HUDEP-2 (cell line): ENCODE data around the gene ALDOA.

ENCODE experiments used
- DNase-seq, 76 experiments: peaks; one replicate each; lab custom pipeline; 2025; ENCODE audit not compliant: unreplicated experiment in 76 of 76; lab: John Stamatoyannopoulos, UW

Gene ALDOA

GRCh38 chr16:30067584-30067916 is 2.0 kb downstream of the ALDOA start:
- DNase-seq = no peak

- DNase-seq = no peak
Observed at GRCh38 chr16:30068333-30068732, 2.8 kb downstream of the ALDOA start.

- peak in 45 of 76 experiments; percentile 5 to 64 (median 32) for DNase-seq
Observed at GRCh38 chr16:30068750-30069610, 3.4 kb downstream of the ALDOA start.

GRCh38 chr16:30069611-30070462 is 4.3 kb downstream of the ALDOA start:
- peak in 36 of 76 experiments; percentile 10 to 86 (median 41) for DNase-seq

- peak in 3 of 76 experiments; percentile 19 to 53 (median 43) for DNase-seq
Observed at GRCh38 chr16:30070490-30070889, 4.9 kb downstream of the ALDOA start.

GRCh38 chr16:30075503-30076275 is 10.1 kb downstream of the ALDOA start, which contains the start of gene PPP4C:
Gene PPP4C, plus strand, starts transcription at chr16:30075994. Its CDS starts 384 bp downstream, at chr16:30076378.
- DNase-seq = peak in 71 of 76 experiments; percentile 12 to 87 (median 73)

GRCh38 chr16:30076276-30076791 is 10.8 kb downstream of the ALDOA start:
- DNase-seq = peak in 3 of 76 experiments; percentile 6 to 15 (median 12)

- no peak for DNase-seq
Observed at GRCh38 chr16:30077656-30078055, 12.1 kb downstream of the ALDOA start.

- DNase-seq = no peak
Observed at GRCh38 chr16:30078744-30079143, 13.2 kb downstream of the ALDOA start.

- no peak for DNase-seq
Observed at GRCh38 chr16:30079480-30079879, 13.9 kb downstream of the ALDOA start.

- DNase-seq = no peak
Observed at GRCh38 chr16:30082545-30083090, 17.1 kb downstream of the ALDOA start.

- no peak for DNase-seq
Observed at GRCh38 chr16:30083216-30084055, 17.9 kb downstream of the ALDOA start.

- no peak for DNase-seq
Observed at GRCh38 chr16:30084096-30084815, 18.7 kb downstream of the ALDOA start.

- no peak for DNase-seq
Observed at GRCh38 chr16:30084816-30085159, 19.2 kb downstream of the ALDOA start.

GRCh38 chr16:30085247-30085646 is 19.7 kb downstream of the ALDOA start:
- no peak for DNase-seq

GRCh38 chr16:30085820-30086219 is 20.3 kb downstream of the ALDOA start:
- no peak for DNase-seq

GRCh38 chr16:30086291-30087140 is 21.0 kb downstream of the ALDOA start:
- no peak for DNase-seq
